GM23338 (cell line): Measurements from ENCODE around the gene TMEM63B.

Experiments
- CREB1 ChIP-seq: fragments of 250-450 bp; sonication (Bioruptor Pico); IDR thresholded peaks from 2 replicates; pipeline ENCODE4 v1.5.0; 2020; ENCODE audit warnings: low read depth, mild to moderate bottlenecking, moderate library complexity
- CTCF ChIP-seq, 2 experiments: fragments of 200-600 bp in 1 of 2; sonication (generic) in 1 of 2; conservative IDR thresholded peaks; 2 replicates each; pipeline versions ENCODE4 v1.5.1 to v1.6.1; 2016 to 2017; ENCODE audit warnings: antibody characterized with exemption in 2 of 2, low read depth in 2 of 2, mild to moderate bottlenecking in 2 of 2, moderate library complexity in 1 of 2
- ETS1 ChIP-seq: IDR thresholded peaks from 2 replicates; pipeline ENCODE4 v1.6.1; 2016; ENCODE audit warnings: antibody characterized with exemption
- EZH2 ChIP-seq: fragments of 200-600 bp; sonication (generic); IDR thresholded peaks from one replicate; pipeline ENCODE4 v1.8.0; 2017; ENCODE audit warnings: antibody characterized with exemption, mild to moderate bottlenecking, low read depth; ENCODE audit not compliant: unreplicated experiment
- EZH2phosphoT487 ChIP-seq: fragments of 200-600 bp; sonication (generic); IDR thresholded peaks from one replicate; pipeline ENCODE4 v1.8.1; 2018; ENCODE audit warnings: antibody characterized with exemption; ENCODE audit not compliant: unreplicated experiment
- JUNB ChIP-seq: IDR thresholded peaks from one replicate; pipeline ENCODE4 v1.6.1; 2016; ENCODE audit warnings: antibody characterized with exemption; ENCODE audit not compliant: unreplicated experiment
- NANOG ChIP-seq: IDR thresholded peaks from 2 replicates; pipeline ENCODE4 v1.6.1; 2016; ENCODE audit warnings: antibody characterized with exemption, borderline replicate concordance
- POLR2AphosphoS5 ChIP-seq: IDR thresholded peaks from 2 replicates; pipeline ENCODE4 v1.6.1; 2016; ENCODE audit warnings: antibody characterized with exemption, low read depth
- ZNF114 ChIP-seq: fragments of 250-450 bp; sonication (Bioruptor Pico); IDR thresholded peaks from 2 replicates; pipeline ENCODE4 v1.5.0; 2020; ENCODE audit warnings: mild to moderate bottlenecking, moderate library complexity

- TF ChIP-seq EZH2 = no peak
- no peak for TF ChIP-seq CTCF (conservative IDR thresholded peaks at IDR 0.05; ENCODE audit: low read depth in 2 of 2)
- TF ChIP-seq NANOG = no peak
- no peak for TF ChIP-seq JUNB
- no peak for TF ChIP-seq ETS1
- no peak for TF ChIP-seq POLR2AphosphoS5
- TF ChIP-seq CREB1 (CRISPR knock-in tag) = no peak
- no peak for TF ChIP-seq ZNF114 (CRISPR knock-in tag)
- TF ChIP-seq EZH2phosphoT487 = no peak
These were observed 22.2 kb upstream of the TMEM63B start for GRCh38 chr6:44105146-44105545.
